ENCODE results near the gene RAB37.
A peak's percentile ranks its signal among the peaks of the same experiment; 100 is the strongest.

The RAB37 gene

GRCh38 chr17:74728702-74729075 lies 8.4 kb upstream of the RAB37 start:
- DNase-seq (ENCODE audit: low read depth): no peak

DNA sequence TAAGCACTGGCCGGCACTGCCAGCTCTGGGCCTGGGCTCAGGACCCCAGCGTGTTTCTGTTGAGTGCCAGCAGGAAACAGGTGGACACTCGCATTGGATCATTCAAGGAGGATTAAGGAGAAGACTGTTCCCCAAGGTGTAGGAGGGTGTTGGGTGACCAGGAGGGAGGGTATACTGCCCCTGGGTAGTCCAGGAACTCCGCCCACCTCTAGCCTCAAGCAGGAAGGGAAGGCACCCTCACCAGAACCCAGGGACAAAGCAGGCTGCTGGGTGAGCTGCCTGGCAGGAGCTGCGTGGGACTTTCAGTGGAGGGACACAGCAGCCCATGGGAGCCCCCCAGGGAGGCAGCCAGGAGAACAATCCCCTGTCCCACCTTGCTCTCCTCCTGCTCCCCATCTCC lies 7.7 kb upstream of the RAB37 start:
- no peak for DNase-seq (ENCODE audit: low read depth)

DNA sequence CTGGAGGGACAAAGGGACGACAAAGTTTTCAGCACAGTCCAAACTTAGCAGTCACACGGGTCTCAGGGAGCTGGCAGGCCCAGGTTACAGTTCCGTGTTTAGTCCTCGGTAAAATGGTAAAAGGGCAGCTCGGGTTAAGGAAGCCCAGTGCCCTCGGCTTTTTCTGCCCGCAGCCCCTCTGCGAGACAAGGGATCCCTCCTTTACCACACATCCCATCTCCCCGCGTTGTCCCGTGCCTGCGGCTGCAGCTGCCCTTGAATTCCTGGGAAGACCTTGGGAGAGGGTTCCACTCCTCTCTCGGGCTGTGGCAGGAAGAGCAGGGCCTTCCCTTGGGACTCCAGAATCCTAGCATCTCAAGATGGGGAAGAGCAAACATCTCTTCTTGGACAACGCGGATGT lies 7.2 kb upstream of the RAB37 start:
- no peak for DNase-seq (ENCODE audit: low read depth)

- DNase-seq (ENCODE audit: low read depth): peak; percentile 24
Measured at GRCh38 chr17:74730491-74731346, 6.3 kb upstream of the RAB37 start.

DNA sequence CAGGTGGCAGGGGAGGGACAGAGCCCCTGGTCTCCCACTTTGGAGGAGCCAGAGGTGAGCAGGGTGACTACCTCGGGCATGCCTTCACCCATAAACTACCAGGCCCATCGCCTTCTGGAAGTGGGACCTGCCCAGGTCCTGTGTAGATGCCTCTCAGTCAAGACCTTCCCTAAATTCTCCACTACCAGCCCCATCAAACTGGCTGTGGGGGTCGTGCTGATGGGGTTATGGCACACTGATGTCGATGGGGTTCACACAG lies 5.8 kb upstream of the RAB37 start:
- no peak for DNase-seq (ENCODE audit: low read depth)

GRCh38 chr17:74732042-74732867 lies 4.8 kb upstream of the RAB37 start:
- no peak for DNase-seq (ENCODE audit: low read depth)

- no peak for DNase-seq (ENCODE audit: low read depth)
Measured at GRCh38 chr17:74733365-74734122, 3.5 kb upstream of the RAB37 start.

GRCh38 chr17:74734256-74734655 lies 2.8 kb upstream of the RAB37 start:
- DNase-seq (ENCODE audit: low read depth): no peak

DNA sequence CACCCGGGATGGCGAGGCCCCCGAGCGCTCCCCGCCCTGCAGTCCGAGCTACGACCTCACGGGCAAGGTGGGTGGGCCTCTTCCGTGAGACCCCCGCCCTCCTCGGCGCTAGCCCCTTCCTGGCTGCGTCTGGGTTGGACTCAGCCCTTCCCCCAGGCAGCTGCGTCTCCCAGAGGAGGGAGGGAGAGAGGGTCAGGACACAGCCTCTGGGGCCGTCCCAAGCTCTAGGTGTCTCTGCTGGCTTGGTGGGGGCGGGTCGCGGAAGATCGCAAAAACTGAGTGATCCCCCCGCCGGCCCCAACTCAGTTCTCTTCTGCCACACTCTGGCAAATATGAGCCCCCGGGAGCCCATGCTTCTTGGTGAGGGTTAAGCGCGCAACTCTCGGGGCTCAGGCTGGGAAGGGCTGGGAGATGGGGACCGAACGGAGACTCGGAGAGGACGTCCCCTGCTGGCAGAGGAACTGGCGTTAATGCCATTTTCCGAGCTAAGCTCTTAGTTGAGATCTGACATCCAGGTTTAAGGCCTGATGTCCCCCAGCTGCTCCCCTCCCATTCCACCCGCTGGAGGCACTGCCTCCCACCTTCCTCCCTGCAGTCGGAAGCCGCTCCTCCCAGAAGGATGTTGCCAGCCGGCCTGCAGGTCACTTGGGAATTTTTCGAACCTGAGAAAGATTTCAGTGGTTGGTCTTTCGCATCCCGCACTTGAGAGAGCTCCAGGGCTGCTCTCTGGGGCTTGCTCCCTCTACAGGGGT lies 419 bp downstream of the RAB37 start:
- DNase-seq (ENCODE audit: low read depth): peak; percentile 30

- peak; percentile 50 for DNase-seq (ENCODE audit: low read depth)
Measured at GRCh38 chr17:74738051-74738996, 1.3 kb downstream of the RAB37 start.

GRCh38 chr17:74739227-74739831 lies 2.3 kb downstream of the RAB37 start:
- no peak for DNase-seq (ENCODE audit: low read depth)

GRCh38 chr17:74740173-74740572 lies 3.1 kb downstream of the RAB37 start:
- no peak for DNase-seq (ENCODE audit: low read depth)

DNA sequence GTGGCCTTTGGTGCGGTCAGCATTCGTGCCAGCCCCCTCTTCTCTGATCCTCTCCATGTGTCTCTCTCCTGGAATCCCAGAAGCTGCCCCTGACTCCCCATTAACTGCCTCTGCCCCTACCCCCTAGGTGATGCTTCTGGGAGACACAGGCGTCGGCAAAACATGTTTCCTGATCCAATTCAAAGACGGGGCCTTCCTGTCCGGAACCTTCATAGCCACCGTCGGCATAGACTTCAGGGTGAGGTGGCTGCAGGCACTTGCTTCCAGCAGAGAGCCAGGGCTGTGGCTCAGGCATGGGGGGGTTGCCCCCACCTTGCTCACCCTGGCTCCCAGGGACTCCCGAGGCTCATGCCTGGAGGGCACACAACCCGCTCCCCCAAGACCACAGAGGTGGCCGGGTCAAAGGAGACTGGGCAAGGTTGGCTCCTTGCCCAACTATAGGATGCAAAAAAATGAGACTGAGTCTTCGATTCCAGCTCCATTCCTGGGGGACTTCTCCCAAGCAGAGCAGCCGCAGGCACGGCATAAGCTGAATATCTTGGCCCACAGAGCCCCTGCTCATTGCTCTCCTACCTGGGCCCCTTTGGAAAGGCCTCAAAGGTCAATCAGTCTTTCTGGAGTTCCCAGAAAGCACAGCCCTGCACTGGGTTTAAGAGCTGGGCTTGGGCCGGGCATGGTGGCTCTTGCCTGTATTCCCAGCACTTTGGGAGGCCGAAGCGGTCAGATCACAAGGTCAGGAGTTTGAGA lies 3.8 kb downstream of the RAB37 start:
- no peak for DNase-seq (ENCODE audit: low read depth)

DNA sequence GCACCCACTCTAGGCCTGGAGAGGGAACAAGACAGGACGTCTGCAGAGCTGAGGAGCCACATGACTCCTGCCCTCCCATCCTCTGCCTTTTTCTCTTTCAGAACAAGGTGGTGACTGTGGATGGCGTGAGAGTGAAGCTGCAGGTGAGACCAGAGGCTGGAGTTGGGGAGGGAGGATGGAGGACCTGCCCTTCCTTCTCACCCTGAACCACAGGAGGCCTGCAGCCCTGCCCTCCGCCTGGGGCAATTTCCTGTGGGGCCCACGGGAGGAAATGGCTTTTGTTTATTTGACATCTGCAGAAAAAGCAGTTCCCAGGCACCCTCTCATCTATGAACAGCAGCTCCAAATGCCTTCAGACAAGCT lies 5.1 kb downstream of the RAB37 start:
- no peak for DNase-seq (ENCODE audit: low read depth)

DNA sequence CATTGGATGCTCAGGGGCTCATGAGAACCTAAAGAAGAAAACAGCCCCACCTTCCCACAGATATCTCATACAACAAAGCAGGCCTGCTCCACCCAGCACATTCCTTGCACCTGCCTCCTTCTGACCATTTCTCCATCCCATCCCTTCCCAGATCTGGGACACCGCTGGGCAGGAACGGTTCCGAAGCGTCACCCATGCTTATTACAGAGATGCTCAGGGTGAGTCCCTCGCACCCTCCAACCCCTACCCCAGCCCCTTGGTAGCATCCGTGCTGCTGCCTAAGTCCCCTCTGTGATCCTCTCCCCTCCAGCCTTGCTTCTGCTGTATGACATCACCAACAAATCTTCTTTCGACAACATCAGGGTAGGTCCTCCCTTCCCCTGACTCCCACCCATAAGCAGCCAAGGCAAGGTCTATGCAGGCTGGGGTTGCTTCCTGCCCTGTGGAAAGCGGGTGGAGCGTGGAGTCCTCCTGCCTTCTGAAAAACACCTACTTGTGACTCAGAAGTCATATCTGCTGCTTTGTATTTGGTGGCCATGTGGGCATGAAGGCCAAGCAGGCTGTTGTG lies 6.0 kb downstream of the RAB37 start:
- no peak for DNase-seq (ENCODE audit: low read depth)

DNA sequence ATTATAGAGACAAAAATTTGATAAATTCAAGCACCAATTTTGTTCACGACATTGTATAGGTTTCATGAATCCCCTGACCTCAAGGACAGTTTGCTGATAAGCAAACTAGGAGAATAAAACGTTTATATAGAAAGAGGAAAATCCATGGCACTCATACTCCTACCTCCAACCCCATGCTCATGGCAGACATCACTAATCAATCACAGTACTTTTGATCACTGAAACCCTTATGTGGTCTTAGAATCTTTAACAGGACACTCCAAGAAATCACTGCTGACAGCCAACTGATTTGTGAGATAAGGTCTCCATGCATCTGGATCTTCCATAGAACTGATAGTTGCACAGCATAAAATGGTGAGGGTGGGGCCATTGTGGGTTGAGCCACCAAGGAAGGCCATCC lies 6.7 kb downstream of the RAB37 start:
- DNase-seq (ENCODE audit: low read depth): no peak

DNA sequence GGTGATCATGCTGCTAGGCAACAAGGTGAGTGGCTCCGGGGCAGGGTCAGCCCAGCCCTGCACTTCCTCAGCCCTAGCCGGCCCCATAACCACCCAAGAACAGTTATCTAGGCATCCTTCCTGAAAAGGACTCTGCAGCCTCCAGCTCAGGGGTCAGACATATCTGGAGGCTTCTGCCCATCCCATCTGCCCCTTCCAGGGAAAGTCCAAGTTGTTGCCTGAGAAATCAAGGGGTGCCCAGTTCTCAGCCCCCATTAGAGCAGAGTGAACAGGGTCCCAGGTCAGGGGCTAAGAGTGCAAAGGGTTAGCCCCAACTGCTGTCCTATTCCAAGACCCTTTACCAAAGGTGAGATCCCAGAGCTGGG lies 7.3 kb downstream of the RAB37 start:
- no peak for DNase-seq (ENCODE audit: low read depth)

DNA sequence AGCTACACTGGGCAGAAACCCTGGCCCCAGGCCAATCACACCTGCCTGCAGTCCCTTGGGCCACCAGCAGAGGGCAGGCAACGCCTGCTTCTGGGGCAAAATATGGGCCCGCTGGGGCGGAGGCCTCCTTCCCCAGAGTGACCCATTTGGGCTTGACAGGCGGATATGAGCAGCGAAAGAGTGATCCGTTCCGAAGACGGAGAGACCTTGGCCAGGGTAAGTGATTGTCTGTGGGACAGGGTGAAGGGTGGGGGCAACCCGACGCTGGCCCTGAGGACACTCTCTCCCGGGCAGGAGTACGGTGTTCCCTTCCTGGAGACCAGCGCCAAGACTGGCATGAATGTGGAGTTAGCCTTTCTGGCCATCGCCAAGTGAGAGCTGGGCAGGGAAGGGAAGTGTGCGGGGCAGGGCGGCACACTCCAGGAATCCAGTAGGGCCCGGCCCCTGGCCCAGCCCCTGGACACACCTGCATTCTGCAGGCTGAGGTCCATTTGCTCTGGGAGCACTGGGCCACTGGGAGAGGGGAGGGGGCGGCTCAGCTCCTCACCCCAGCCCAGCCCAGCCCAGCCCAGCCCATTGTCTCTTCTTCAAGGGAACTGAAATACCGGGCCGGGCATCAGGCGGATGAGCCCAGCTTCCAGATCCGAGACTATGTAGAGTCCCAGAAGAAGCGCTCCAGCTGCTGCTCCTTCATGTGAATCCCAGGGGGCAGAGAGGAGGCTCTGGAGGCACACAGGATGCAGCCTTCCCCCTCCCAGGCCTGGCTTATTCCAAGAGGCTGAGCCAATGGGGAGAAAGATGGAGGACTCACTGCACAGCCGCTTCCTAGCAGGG lies 7.9 kb downstream of the RAB37 start:
- peak; percentile 70 for DNase-seq (ENCODE audit: low read depth)

Data from stimulated activated CD8-positive, alpha-beta memory T cell treated with anti-CD3 and anti-CD28 coated beads, Interleukin-15, amount 100 ng/mL, for 1 hour (primary cell).